Measurements from ENCODE around the gene HTT. TPM values are rescaled to one million over a fixed set of nuclear protein-coding genes. Genes with fewer than 3 reads are reported as not detected.

The HTT gene
- polyA plus RNA-seq, 1 donor (not counting 4 experiments of a cell fraction or from before 2014, with no cell fraction given) = 16.2 TPM

GRCh38 chr4:3196670-3197359 lies 122.3 kb downstream of the HTT start:
- Histone ChIP-seq H4K20me1 (ENCODE audit: control insufficient read depth, extremely low read depth, insufficient read depth, low read length) (no peaks in the 10 kb centered on the region), H2AFZ (ENCODE audit: control insufficient read depth, low read length) (no peak overlapping the region), H3K27ac (ENCODE audit: control insufficient read depth, insufficient read depth, low read length) (no peak overlapping the region), H3K4me3 (ENCODE audit: control insufficient read depth in 2 of 3, extremely low read depth in 1 of 3, insufficient read depth in 2 of 3, low read depth in 1 of 3, low read length in 3 of 3) (no peak overlapping the region), H3K79me2 (ENCODE audit: control insufficient read depth, insufficient read depth, low read length) (no peaks in the 10 kb centered on the region), H3K9me1 (ENCODE audit: control insufficient read depth, extremely low read depth, insufficient read depth, low read length) (peaks cover 4% of the 10 kb centered on the region), H3K36me3 (ENCODE audit: control insufficient read depth in 2 of 2, extremely low read depth in 1 of 2, insufficient read depth in 2 of 2, low read length in 2 of 2) (peaks cover 27% of the 10 kb centered on the region in 2 experiments), H3K27me3 (ENCODE audit: control insufficient read depth, extremely low read depth, insufficient read depth, low read length) (no peaks in the 10 kb centered on the region), H3K4me1 (ENCODE audit: control insufficient read depth, extremely low read depth, insufficient read depth, low read length) (peaks cover 4% of the 10 kb centered on the region), H3K9me3 (ENCODE audit: control insufficient read depth, low read depth, low read length) (no peaks in the 10 kb centered on the region), H3K4me2 (ENCODE audit: control insufficient read depth, extremely low read depth, insufficient read depth, low read depth, low read length) (no peak overlapping the region), H3K9ac (ENCODE audit: control insufficient read depth, extremely low read depth, insufficient read depth, low read length) (no peak overlapping the region)
- TF ChIP-seq CTCF (optimal IDR thresholded peaks at IDR 0.05 in 1 of 3, IDR thresholded peaks at IDR 0.05 in 1 of 3, conservative IDR thresholded peaks at IDR 0.05 in 1 of 3; ENCODE audit: extremely low read depth in 1 of 3, insufficient read depth in 2 of 3, low read length in 3 of 3) = no peak
- TF ChIP-seq EZH2 (IDR thresholded peaks at IDR 0.05; ENCODE audit: low read length) = no peak
- no peak for FAIRE-seq
- no peak for DNase-seq (ENCODE audit: low read depth, low spot score)
- dilution Hi-C loops (cut with MboI; ENCODE audit: extremely low pct_ligation_motif_present, low sequenced_read_pairs) = no loop called here

- DNase-seq (ENCODE audit: low read depth, low spot score) (no peak), FAIRE-seq (no peak)
- no peak overlapping the region for H2AFZ ChIP-seq (ENCODE audit: control insufficient read depth, low read length)
- dilution Hi-C loops (cut with MboI; ENCODE audit: extremely low pct_ligation_motif_present, low sequenced_read_pairs) = no loop called here
- no peak overlapping the region for H3K27ac ChIP-seq (ENCODE audit: control insufficient read depth, insufficient read depth, low read length)
- no peaks in the 10 kb centered on the region for H3K27me3 ChIP-seq (ENCODE audit: control insufficient read depth, extremely low read depth, insufficient read depth, low read length)
- no peak overlapping the region for H3K4me2 ChIP-seq (ENCODE audit: control insufficient read depth, extremely low read depth, insufficient read depth, low read depth, low read length)
- no peaks in the 10 kb centered on the region for H3K79me2 ChIP-seq (ENCODE audit: control insufficient read depth, insufficient read depth, low read length)
- no peak overlapping the region for H3K9ac ChIP-seq (ENCODE audit: control insufficient read depth, extremely low read depth, insufficient read depth, low read length)
- H3K4me1 ChIP-seq (ENCODE audit: control insufficient read depth, extremely low read depth, insufficient read depth, low read length) = no peaks in the 10 kb centered on the region
- H4K20me1 ChIP-seq (ENCODE audit: control insufficient read depth, extremely low read depth, insufficient read depth, low read length) = peaks cover 3% of the 10 kb centered on the region
- TF ChIP-seq EZH2 (IDR thresholded peaks at IDR 0.05; ENCODE audit: low read length) (no peak), CTCF (optimal IDR thresholded peaks at IDR 0.05 in 1 of 3, IDR thresholded peaks at IDR 0.05 in 1 of 3, conservative IDR thresholded peaks at IDR 0.05 in 1 of 3; ENCODE audit: extremely low read depth in 1 of 3, insufficient read depth in 2 of 3, low read length in 3 of 3) (no peak)
- peaks cover 24 to 27% of the 10 kb centered on the region in 2 experiments for H3K36me3 ChIP-seq (ENCODE audit: control insufficient read depth in 2 of 2, extremely low read depth in 1 of 2, insufficient read depth in 2 of 2, low read length in 2 of 2)
- H3K9me3 ChIP-seq (ENCODE audit: control insufficient read depth, low read depth, low read length) = no peaks in the 10 kb centered on the region
- no peak overlapping the region for H3K4me3 ChIP-seq (ENCODE audit: control insufficient read depth in 2 of 3, extremely low read depth in 1 of 3, insufficient read depth in 2 of 3, low read depth in 1 of 3, low read length in 3 of 3)
- no peaks in the 10 kb centered on the region for H3K9me1 ChIP-seq (ENCODE audit: control insufficient read depth, extremely low read depth, insufficient read depth, low read length)
Measured at GRCh38 chr4:3197366-3198105, 123.1 kb downstream of the HTT start.
